Caco-2 (cell line): ENCODE results near the gene NEK7. TPM values are rescaled to one million over a fixed set of nuclear protein-coding genes. Genes with fewer than 3 reads are reported as not detected.

Experiments used
- BruUV-seq: library from RNA; stranded (reverse); fragments of 400-500 nt; replicated peaks from 2 replicates; lab custom pipeline; 2021; lab: Mats Ljungman, UMichigan
- CTCF ChIA-PET: fragments of 300-600 bp; sonication (Branson Sonifier 250); formaldehyde crosslinking; loops from one replicate; lab custom pipeline; 2022; ENCODE audit warnings: antibody characterized with exemption; lab: Charles Lee
- POLR2A ChIA-PET: fragments of 300-600 bp; sonication (Branson Sonifier 250); formaldehyde crosslinking; loops from one replicate; lab custom pipeline; 2022; ENCODE audit warnings: antibody characterized with exemption; lab: Charles Lee
- DNase-seq, 2 experiments: peaks; one replicate each; pipeline versions ENCODE4 v3.0.0 to v3.0.0-alpha.2; 2020 to 2022
- H3K27me3 ChIP-seq: replicated peaks from 2 replicates; pipeline ENCODE4 v1.6.0; 2011; ENCODE audit warnings: low read length; ENCODE audit not compliant: control insufficient read depth, insufficient read depth
- H3K36me3 ChIP-seq: 2 replicates; pipeline ENCODE4 v1.5.1; 2011; ENCODE audit warnings: low read length; ENCODE audit not compliant: control insufficient read depth, insufficient read depth
- H3K4me1 ChIP-seq: fragments of 250-450 bp; sonication (Bioruptor Pico); 2 replicates; pipeline ENCODE4 v1.5.1; 2020; ENCODE audit warnings: mild to moderate bottlenecking
- H3K4me3 ChIP-seq: 2 replicates; pipeline ENCODE4 v1.5.1; 2011; ENCODE audit warnings: low read depth, mild to moderate bottlenecking, control low read depth, low read length
- H3K9me3 ChIP-seq: fragments of 250-450 bp; sonication (Bioruptor Pico); 2 replicates; pipeline ENCODE4 v1.5.1; 2020; ENCODE audit warnings: mild to moderate bottlenecking, moderate library complexity
- H3K27ac Mint-ChIP-seq: one replicate; pipeline ENCODE4 v1.8.0; 2022; ENCODE audit warnings: mixed read lengths; ENCODE audit not compliant: unreplicated experiment
- H3K27me3 Mint-ChIP-seq: one replicate; pipeline ENCODE4 v1.8.0; 2022; ENCODE audit warnings: mixed read lengths; ENCODE audit not compliant: insufficient read depth, unreplicated experiment
- H3K36me3 Mint-ChIP-seq: one replicate; pipeline ENCODE4 v1.8.0; 2022; ENCODE audit warnings: mild to moderate bottlenecking, mixed read lengths; ENCODE audit not compliant: insufficient read depth, unreplicated experiment
- H3K4me1 Mint-ChIP-seq: one replicate; pipeline ENCODE4 v1.8.0; 2022; ENCODE audit warnings: low read depth, mixed read lengths; ENCODE audit not compliant: unreplicated experiment
- H3K4me3 Mint-ChIP-seq: one replicate; pipeline ENCODE4 v1.8.0; 2022; ENCODE audit warnings: mild to moderate bottlenecking, moderate library complexity, mixed read lengths; ENCODE audit not compliant: unreplicated experiment
- H3K9me3 Mint-ChIP-seq: one replicate; pipeline ENCODE4 v1.8.0; 2022; ENCODE audit warnings: mixed read lengths; ENCODE audit not compliant: unreplicated experiment
- CTCF ChIP-seq, 2 experiments: fragments of 200-600 bp in 1 of 2; IDR thresholded peaks; 1 replicate in 1 of 2; 2 replicates in 1 of 2; pipeline versions ENCODE4 v1.5.1 to v1.8.0; 2011 to 2022; ENCODE audit warnings: antibody characterized with exemption in 1 of 2, control low read depth in 1 of 2, inconsistent platforms in 1 of 2, low read depth in 1 of 2, low read length in 1 of 2, mild to moderate bottlenecking in 1 of 2, moderate library complexity in 1 of 2; ENCODE audit not compliant: insufficient read depth in 1 of 2, severe bottlenecking in 1 of 2, unreplicated experiment in 1 of 2
- intact Hi-C: fragments of 100-400 bp; cut with micrococcal nuclease; formaldehyde crosslinking; loops from one replicate; pipeline ENCODE4 v1.10.0; 2022; ENCODE audit not compliant: unreplicated experiment
- total RNA-seq: library from RNA; stranded (reverse); gene quantifications from 2 replicates; pipeline ENCODE4 v1.2.3, GENCODE V29; 2022

NEK7 gene
- total RNA-seq, 1 experiment from 2014 or later, result 56.1 TPM

- POLR2A ChIA-PET, result no interaction called here
- Mint-ChIP-seq H3K27ac (no peak overlapping the region), H3K4me1 (peaks cover 11% of the 10 kb centered on the region), H3K36me3 (no peaks in the 10 kb centered on the region), H3K4me3 (no peak overlapping the region), H3K9me3 (no peaks in the 10 kb centered on the region), H3K27me3 (no peaks in the 10 kb centered on the region)
- CTCF ChIA-PET, result no interaction called here
- intact Hi-C loops, result no loop called here
- Histone ChIP-seq H3K36me3 (no peaks in the 10 kb centered on the region), H3K27me3 (no peaks in the 10 kb centered on the region), H3K9me3 (no peaks in the 10 kb centered on the region), H3K4me1 (no peaks in the 10 kb centered on the region), H3K4me3 (no peak overlapping the region)
- DNase-seq, result no peak
- no TSS peak for BruUV-seq
- no peak for TF ChIP-seq CTCF (IDR thresholded peaks at IDR 0.05; ENCODE audit: insufficient read depth in 1 of 2, low read depth in 1 of 2, low read length in 1 of 2, severe bottlenecking in 1 of 2, unreplicated experiment in 1 of 2)
Observed at GRCh38 chr1:198132060-198132781, 24.6 kb upstream of the NEK7 start.

- Mint-ChIP-seq H3K27me3 (no peaks in the 10 kb centered on the region), H3K4me3 (no peak overlapping the region), H3K4me1 (no peaks in the 10 kb centered on the region), H3K27ac (no peak overlapping the region), H3K9me3 (no peaks in the 10 kb centered on the region), H3K36me3 (no peaks in the 10 kb centered on the region)
- TF ChIP-seq CTCF (IDR thresholded peaks at IDR 0.05; ENCODE audit: insufficient read depth in 1 of 2, low read depth in 1 of 2, low read length in 1 of 2, severe bottlenecking in 1 of 2, unreplicated experiment in 1 of 2), result no peak
- POLR2A ChIA-PET, result no interaction called here
- BruUV-seq, result no TSS peak
- no peak for DNase-seq
- Histone ChIP-seq H3K4me1 (no peaks in the 10 kb centered on the region), H3K4me3 (no peak overlapping the region), H3K27me3 (no peaks in the 10 kb centered on the region), H3K36me3 (no peaks in the 10 kb centered on the region), H3K9me3 (no peaks in the 10 kb centered on the region)
- CTCF ChIA-PET, result no interaction called here
- intact Hi-C loops, result no loop called here
Observed at GRCh38 chr1:198134252-198134651, 22.5 kb upstream of the NEK7 start.

- Mint-ChIP-seq H3K4me1 (no peaks in the 10 kb centered on the region), H3K27ac (no peak overlapping the region), H3K27me3 (no peaks in the 10 kb centered on the region), H3K4me3 (no peak overlapping the region), H3K9me3 (peaks cover 8% of the 10 kb centered on the region), H3K36me3 (no peaks in the 10 kb centered on the region)
- BruUV-seq, result no TSS peak
- no peak for DNase-seq
- no peaks in the 10 kb centered on the region for H3K4me1 ChIP-seq
- POLR2A ChIA-PET, result no interaction called here
- CTCF ChIA-PET, result no interaction called here
- no peaks in the 10 kb centered on the region for H3K27me3 ChIP-seq
- intact Hi-C loops, result no loop called here
- TF ChIP-seq CTCF (IDR thresholded peaks at IDR 0.05; ENCODE audit: insufficient read depth in 1 of 2, low read depth in 1 of 2, low read length in 1 of 2, severe bottlenecking in 1 of 2, unreplicated experiment in 1 of 2), result no peak
- no peaks in the 10 kb centered on the region for H3K36me3 ChIP-seq
- H3K9me3 ChIP-seq, result no peaks in the 10 kb centered on the region
- no peak overlapping the region for H3K4me3 ChIP-seq
Observed at GRCh38 chr1:198135366-198135765, 21.4 kb upstream of the NEK7 start.
